HG02759 (cell line): ENCODE data around the gene GSTA4.
"Not testable (repeated sequence)": the region's sequence is repeated elsewhere in the genome, so short reads cannot be mapped to it uniquely, and the experiment has no call there.

Experiments
- ATAC-seq: cut with Tn5 transposase; IDR thresholded peaks from one replicate; pipeline ENCODE4 v1.9.1; 2021; ENCODE audit warnings: mild to moderate bottlenecking, moderate library complexity; ENCODE audit not compliant: unreplicated experiment

GSTA4 gene

GRCh38 chr6:53014744-53015143 lies 19.7 kb upstream of the GSTA4 start:
- ATAC-seq: no peak

GRCh38 chr6:53014063-53014462 lies 19.0 kb upstream of the GSTA4 start:
- ATAC-seq: no peak

DNA sequence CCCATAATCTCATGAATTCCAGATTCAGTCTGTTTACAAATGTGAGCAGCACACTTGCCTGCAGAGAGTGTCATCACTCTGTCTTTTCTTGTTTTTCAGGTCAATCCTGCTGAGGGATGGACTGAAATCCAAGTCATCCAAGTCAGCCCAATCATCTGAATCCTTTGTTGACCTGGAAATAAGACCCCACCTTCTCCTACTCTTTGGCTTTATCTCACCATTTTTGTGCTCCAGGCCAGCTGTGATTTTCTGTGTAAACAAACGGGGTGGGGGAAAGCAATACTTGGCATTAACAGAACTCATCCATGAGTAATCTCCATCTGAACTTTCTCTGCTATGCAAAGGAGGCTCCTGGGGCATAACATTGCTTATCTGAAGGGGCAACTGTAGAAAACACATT lies 16.9 kb upstream of the GSTA4 start:
- no peak for ATAC-seq

- ATAC-seq: no peak
These were observed 15.4 kb upstream of the GSTA4 start for GRCh38 chr6:53010504-53010903.

DNA sequence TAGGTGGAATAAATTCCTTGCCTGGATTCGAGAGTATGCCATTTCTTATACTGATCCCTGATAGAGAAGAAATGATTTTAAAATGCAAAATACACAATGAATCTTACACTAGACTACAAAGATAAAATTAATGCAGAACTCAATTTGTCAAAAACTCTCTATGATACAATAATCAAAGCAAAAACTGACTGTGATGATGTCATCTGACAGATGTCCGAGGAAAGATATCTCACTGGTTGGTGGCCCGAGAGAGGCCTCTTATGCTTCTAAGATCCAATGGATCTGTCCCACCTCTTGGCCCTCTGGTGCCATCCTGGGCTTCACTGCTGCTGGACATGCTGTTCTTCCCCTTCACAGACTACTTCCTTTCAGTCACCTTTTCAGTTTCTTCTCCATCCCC lies 14.4 kb upstream of the GSTA4 start:
- no peak for ATAC-seq

DNA sequence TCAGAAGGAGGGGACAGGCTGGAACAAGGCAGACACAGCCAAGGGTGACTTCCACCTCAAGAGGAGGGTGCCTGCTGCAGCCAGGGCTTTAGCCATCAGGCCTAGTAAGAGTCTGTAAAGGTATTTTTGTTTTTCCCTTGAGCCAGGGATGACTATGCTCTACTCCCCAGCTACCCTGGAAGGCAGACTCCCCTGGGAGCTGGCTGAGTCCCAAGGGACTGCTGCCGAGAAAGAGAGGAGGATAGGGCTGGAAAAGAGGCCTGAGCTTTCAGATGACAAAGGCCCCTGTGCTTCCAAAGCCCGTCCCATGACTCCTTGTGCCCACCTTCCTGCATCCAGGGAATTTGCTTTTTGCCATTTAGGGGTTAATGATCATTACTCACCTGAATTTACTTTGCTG lies 14.0 kb upstream of the GSTA4 start:
- ATAC-seq: no peak

- not testable (repeated sequence) for ATAC-seq
These were observed 13.2 kb upstream of the GSTA4 start for GRCh38 chr6:53008192-53008687.

- no peak for ATAC-seq
These were observed 10.7 kb upstream of the GSTA4 start for GRCh38 chr6:53005663-53006250.

- ATAC-seq: no peak
These were observed 4.4 kb upstream of the GSTA4 start for GRCh38 chr6:52999456-52999855.

- no peak for ATAC-seq
These were observed 3.5 kb upstream of the GSTA4 start for GRCh38 chr6:52998603-52999002.

GRCh38 chr6:52995913-52996645 lies 995 bp upstream of the GSTA4 start:
- no peak for ATAC-seq

DNA sequence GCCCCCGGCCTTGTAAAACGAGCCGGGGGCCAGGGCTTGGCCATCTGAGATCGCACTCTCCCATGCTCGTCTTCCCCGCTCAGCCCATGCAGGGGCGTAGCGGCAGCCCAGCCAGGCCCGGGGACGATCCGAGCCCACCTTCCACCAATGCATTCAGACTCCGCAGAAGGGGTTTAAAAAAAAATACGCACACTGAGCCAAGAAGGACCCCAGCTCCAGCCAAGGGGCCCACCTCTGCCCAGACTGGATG lies 320 bp downstream of the GSTA4 start:
- ATAC-seq: peak; percentile 30

GRCh38 chr6:52994031-52994838 lies 849 bp downstream of the GSTA4 start:
- ATAC-seq: no peak

- no peak for ATAC-seq
These were observed 1.8 kb downstream of the GSTA4 start for GRCh38 chr6:52992980-52993920.

- ATAC-seq: no peak
These were observed 4.7 kb downstream of the GSTA4 start for GRCh38 chr6:52990342-52990741.

DNA sequence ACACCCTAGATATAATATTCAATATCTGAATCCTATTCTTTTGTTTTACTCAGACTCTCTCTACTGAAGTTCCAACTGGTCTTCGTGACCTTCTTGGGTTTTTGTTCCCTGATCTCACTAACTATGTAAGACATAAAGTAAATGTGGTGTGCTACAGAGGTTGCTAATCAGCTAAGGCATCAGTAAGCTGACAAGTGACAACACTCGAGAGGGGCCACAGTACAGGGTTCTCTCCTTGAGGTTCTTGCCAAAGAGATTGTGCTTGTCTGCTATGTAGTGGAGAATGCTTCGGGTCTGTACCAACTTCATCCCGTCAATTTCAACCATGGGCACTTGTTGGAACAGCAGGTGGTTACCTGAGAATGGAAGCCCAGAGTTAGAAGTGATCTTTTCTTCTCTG lies 9.9 kb downstream of the GSTA4 start:
- no peak for ATAC-seq

GRCh38 chr6:52984247-52984646 lies 10.8 kb downstream of the GSTA4 start:
- peak; percentile 71 for ATAC-seq

- ATAC-seq: no peak
These were observed 11.8 kb downstream of the GSTA4 start for GRCh38 chr6:52983159-52983848.

GRCh38 chr6:52982680-52983079 lies 12.4 kb downstream of the GSTA4 start:
- no peak for ATAC-seq

GRCh38 chr6:52981222-52981900 lies 13.7 kb downstream of the GSTA4 start:
- no peak for ATAC-seq
